GM20000 (cell line): ENCODE data around the gene CDC42EP4.

ENCODE experiments used
- DNase-seq: peaks from one replicate; pipeline ENCODE4 v3.0.0; 2012; ENCODE audit warnings: low spot score
- TF ChIP-seq, protein P1 (sequence below): IDR thresholded peaks from 2 replicates; pipeline ENCODE4 v1.5.1; 2012; ENCODE audit warnings: mild to moderate bottlenecking, control low read depth; ENCODE audit errors: extremely low read depth, missing control alignments

CDC42EP4 gene

DNA sequence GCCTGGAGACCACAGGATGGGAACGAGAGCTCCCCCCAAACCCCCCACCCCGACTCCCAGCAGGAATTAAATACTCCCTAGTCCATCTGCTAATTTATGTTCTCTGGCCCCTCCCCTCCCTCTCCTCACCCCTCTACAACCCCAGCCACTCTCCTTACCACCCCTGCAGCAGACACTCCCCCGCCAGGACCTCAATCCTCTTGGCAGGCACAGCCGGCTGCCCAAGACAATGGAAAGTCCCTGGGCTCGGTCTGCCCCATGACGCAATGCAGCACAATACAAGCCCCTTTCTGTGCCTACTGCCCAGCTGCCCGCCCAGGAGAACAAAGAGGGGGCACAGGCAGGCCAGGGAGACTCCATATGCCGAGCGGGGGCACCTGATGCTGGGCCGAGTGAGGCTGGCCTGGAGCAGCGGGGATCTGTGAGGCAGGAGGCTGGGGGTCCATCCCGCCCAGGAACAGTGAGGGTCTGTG, 30.3 kb upstream of the CDC42EP4 start:
- DNase-seq = no peak

DNA sequence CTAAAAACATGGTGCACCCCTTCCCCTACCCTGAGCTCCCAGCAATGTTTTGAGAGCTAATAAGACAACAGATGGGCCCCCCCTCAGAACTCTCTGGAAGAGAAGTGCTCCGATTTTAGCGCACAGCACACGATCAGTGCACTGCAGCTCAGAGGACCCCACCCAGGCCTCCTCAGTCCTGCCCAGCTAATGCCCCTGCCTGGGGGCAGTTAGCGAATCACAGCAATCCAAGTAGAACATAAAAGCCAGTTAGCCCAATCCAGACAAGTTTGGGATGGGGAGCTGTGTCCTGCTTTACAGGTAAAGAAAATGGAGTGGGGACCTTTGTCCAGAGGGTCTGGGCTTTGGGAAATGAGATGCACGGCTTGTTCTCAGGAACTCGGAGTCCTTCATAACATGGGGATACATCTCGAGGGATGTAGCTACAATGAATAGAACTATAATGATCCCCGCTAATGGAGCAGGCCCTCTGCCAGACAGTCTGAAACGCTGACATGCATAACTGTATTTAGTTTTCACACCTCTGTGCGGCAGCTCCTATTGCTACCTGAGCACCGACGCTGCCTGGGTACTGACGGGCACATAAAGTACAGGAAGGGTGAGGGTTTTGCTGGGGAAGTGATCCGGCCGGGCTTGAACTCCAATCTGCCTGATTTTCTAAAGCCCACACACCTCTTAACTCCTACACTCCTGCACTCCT, 29.7 kb upstream of the CDC42EP4 start:
- TF ChIP-seq, protein P1, sequence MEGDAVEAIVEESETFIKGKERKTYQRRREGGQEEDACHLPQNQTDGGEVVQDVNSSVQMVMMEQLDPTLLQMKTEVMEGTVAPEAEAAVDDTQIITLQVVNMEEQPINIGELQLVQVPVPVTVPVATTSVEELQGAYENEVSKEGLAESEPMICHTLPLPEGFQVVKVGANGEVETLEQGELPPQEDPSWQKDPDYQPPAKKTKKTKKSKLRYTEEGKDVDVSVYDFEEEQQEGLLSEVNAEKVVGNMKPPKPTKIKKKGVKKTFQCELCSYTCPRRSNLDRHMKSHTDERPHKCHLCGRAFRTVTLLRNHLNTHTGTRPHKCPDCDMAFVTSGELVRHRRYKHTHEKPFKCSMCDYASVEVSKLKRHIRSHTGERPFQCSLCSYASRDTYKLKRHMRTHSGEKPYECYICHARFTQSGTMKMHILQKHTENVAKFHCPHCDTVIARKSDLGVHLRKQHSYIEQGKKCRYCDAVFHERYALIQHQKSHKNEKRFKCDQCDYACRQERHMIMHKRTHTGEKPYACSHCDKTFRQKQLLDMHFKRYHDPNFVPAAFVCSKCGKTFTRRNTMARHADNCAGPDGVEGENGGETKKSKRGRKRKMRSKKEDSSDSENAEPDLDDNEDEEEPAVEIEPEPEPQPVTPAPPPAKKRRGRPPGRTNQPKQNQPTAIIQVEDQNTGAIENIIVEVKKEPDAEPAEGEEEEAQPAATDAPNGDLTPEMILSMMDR = no peak
- DNase-seq = no peak

More for the DNA sequence above, 30.3 kb upstream of the CDC42EP4 start:
- TF ChIP-seq, protein P1 = no peak

DNA sequence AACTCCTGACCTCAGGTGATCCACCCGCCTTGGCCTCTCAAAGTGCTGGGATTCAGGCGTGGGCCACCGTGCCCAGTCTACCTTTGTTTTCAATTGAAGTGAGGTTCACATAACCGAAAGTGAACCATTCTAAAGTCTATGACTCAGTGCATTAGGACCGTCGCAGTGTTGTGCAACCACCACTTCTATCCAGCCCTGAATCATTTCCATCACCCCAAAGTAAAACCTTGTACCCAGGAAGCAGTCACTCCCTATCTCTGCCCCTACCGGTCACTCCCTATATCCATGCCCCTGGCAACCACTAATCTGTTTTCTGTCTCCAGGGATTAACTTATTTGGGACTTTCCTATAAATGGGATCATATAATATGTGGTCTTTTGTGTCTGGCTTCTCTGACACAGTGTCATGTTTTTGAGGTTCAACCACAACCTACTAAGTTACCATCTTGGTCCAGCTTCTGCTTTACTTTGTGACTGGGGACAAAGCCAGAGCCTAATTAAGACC, 28.3 kb upstream of the CDC42EP4 start:
- TF ChIP-seq, protein P1 = no peak
- DNase-seq = no peak

DNA sequence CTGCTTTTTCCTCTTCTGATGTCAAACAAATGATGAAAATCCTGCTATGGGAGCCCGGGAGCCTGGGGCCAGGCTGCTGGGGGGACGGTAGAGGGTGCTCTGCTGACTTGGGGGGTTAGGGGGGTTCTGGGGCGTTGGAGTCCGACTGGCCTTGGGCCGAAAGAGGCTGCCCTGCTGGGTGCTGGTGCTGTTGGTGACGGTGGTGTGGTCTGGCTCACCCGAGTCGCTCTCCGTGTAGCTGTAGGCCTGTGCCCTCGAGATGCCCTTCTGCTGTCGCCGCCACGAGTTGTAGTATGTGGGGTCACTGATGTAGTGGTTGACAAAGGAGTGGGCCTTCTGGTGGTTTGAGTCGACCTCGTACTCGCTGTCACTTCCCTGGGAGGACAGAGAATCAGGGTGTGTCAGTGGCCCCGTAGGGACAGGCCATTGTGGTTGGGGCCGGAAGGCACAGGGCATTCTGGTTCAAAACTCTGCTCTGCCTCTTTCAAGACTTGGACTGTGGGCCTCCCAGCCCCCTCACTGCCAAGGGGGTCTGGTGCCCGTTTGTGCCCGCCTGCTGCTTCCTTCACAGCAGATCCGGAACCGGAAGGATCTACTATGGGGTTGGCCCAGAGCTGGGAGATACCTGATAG, 26.9 kb upstream of the CDC42EP4 start:
- DNase-seq = no peak
- TF ChIP-seq, protein P1 = no peak

DNA sequence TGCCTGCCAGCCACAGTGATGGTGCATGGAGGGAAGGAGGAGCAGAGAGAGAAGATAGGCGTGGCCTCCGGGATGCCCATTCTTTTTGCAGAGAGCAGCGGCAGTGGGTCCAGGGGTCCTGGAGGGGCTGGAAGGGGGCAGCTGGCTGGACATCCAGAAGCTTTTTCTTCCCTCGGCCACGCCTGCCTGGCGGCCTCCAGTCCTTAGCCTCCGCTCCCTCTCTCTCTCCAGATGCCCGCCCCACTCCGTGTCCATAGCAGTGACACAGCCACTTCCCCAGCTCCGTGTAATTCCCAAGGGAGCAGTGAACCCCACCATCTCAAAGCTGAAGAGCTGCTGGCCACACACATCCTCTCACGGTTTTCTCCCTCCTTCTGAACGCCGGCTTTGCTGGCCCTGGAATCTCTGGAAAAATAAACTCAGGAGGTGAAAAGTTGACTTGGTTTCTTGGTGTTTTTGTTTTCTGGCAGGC, 26.3 kb upstream of the CDC42EP4 start:
- no peak for DNase-seq
- TF ChIP-seq, protein P1 = no peak

DNA sequence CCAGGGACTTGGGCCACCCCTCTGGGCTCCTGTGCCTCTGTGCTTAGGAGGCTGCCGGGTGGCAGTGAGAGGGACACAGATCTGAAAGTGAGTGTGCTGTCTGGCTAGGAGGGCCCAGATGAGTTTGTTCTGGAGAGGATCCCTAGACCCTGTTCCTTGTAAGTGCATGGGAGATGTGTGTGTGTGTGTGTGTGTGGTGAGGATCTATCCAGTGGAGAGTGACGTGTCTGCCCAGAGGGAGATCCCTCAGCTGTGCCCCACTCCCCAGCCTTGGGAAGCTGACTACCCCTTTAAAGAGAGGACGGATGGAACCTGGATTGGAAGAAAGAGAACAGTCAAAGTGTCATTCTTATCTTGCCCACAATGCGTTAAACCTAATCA, 25.5 kb upstream of the CDC42EP4 start:
- no peak for DNase-seq
- TF ChIP-seq, protein P1 = no peak
